Measurements from ENCODE around the gene LRCH4.

GRCh38 chr7:100609958-100610357 is 24.0 kb upstream of the LRCH4 start:
- no peak for TF ChIP-seq CTCF (IDR thresholded peaks at IDR 0.05; ENCODE audit: control extremely low read depth in 1 of 3, insufficient read depth in 1 of 3, low read depth in 1 of 3, low read length in 3 of 3)
- TF ChIP-seq SRF (IDR thresholded peaks at IDR 0.05; ENCODE audit: low read depth, low read length) = no peak
- no peak for TF ChIP-seq POLR2A (IDR thresholded peaks at IDR 0.05; ENCODE audit: control extremely low read depth in 1 of 2, low read depth in 2 of 2, low read length in 2 of 2)
- TF ChIP-seq CHD2 (IDR thresholded peaks at IDR 0.05; ENCODE audit: low read length) = no peak
- no peak for TF ChIP-seq CBX8 (IDR thresholded peaks at IDR 0.05; ENCODE audit: borderline replicate concordance, low read depth, low read length)
- TF ChIP-seq MAX (IDR thresholded peaks at IDR 0.05) = no peak
- no peak for TF ChIP-seq EGR1 (IDR thresholded peaks at IDR 0.05; ENCODE audit: borderline replicate concordance, low read depth, low read length)

Data from H1 (cell line).